ENCODE results near the gene DNAH14. TPM values are rescaled to one million over a fixed set of nuclear protein-coding genes. Genes with fewer than 3 reads are reported as not detected.

DNAH14 gene
- polyA plus RNA-seq, 1 donor from 2014 or later, result 24.9 TPM

DNA sequence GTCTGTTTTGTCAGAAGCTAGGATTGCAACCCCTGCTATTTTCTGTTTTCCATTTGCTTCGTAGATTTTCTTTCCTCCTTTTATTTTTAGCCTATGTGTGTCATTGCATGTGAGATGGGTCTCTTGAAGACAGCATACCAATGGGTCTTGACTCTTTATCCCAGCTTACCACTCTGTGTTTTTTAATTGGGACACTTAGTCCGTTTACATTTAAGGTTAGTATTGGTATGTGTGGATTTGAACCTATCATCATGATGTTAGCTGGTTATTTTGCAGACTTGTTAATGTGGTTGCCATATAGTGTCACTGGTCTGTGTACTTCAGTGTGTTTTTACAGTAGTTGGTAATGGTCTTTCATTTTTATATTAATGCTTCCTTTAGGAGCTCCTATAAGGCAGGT lies 141.5 kb downstream of the DNAH14 start:
- H3K9me3 ChIP-seq (ENCODE audit: low read length), result no peaks in the 10 kb centered on the region
- H3F3A ChIP-seq (ENCODE audit: insufficient read depth, low read length, poor library complexity, severe bottlenecking), result no peaks in the 10 kb centered on the region
- TF ChIP-seq SMC3 (conservative IDR thresholded peaks at IDR 0.05; ENCODE audit: poor library complexity) (no peak), RAD21 (conservative IDR thresholded peaks at IDR 0.05) (no peak), TAF1 (IDR thresholded peaks at IDR 0.05; ENCODE audit: low read depth) (no peak), MXI1 (conservative IDR thresholded peaks at IDR 0.05; ENCODE audit: poor library complexity, severe bottlenecking) (no peak), EZH2 (IDR thresholded peaks at IDR 0.05; ENCODE audit: borderline replicate concordance, insufficient read depth, low read length, poor library complexity, severe bottlenecking) (no peak), EP300 (conservative IDR thresholded peaks at IDR 0.05; ENCODE audit: poor library complexity, severe bottlenecking) (no peak), CTCF (IDR thresholded peaks at IDR 0.05; ENCODE audit: poor library complexity, severe bottlenecking) (no peak), POLR2AphosphoS5 (IDR thresholded peaks at IDR 0.05) (no peak)
- TF ChIP-seq, protein P1, sequence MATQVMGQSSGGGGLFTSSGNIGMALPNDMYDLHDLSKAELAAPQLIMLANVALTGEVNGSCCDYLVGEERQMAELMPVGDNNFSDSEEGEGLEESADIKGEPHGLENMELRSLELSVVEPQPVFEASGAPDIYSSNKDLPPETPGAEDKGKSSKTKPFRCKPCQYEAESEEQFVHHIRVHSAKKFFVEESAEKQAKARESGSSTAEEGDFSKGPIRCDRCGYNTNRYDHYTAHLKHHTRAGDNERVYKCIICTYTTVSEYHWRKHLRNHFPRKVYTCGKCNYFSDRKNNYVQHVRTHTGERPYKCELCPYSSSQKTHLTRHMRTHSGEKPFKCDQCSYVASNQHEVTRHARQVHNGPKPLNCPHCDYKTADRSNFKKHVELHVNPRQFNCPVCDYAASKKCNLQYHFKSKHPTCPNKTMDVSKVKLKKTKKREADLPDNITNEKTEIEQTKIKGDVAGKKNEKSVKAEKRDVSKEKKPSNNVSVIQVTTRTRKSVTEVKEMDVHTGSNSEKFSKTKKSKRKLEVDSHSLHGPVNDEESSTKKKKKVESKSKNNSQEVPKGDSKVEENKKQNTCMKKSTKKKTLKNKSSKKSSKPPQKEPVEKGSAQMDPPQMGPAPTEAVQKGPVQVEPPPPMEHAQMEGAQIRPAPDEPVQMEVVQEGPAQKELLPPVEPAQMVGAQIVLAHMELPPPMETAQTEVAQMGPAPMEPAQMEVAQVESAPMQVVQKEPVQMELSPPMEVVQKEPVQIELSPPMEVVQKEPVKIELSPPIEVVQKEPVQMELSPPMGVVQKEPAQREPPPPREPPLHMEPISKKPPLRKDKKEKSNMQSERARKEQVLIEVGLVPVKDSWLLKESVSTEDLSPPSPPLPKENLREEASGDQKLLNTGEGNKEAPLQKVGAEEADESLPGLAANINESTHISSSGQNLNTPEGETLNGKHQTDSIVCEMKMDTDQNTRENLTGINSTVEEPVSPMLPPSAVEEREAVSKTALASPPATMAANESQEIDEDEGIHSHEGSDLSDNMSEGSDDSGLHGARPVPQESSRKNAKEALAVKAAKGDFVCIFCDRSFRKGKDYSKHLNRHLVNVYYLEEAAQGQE (IDR thresholded peaks at IDR 0.05; ENCODE audit: borderline replicate concordance), result no peak
- H3K27me3 ChIP-seq (ENCODE audit: insufficient read depth, low read depth, low read length), result no peaks in the 10 kb centered on the region
- H3K9me2 ChIP-seq (ENCODE audit: insufficient read depth, low read length), result no peaks in the 10 kb centered on the region
- no peak overlapping the region for H3K9ac ChIP-seq (ENCODE audit: low read length)
- H3K36me3 ChIP-seq (ENCODE audit: insufficient read depth, low read length), result no peaks in the 10 kb centered on the region
- H3K79me2 ChIP-seq (replicated peaks; ENCODE audit: insufficient read depth, low read length), result no peaks in the 10 kb centered on the region
- H4K20me1 ChIP-seq (ENCODE audit: insufficient read depth), result no peaks in the 10 kb centered on the region
- no peak overlapping the region for H3K4me2 ChIP-seq (ENCODE audit: low read length)
- no peak overlapping the region for H3K4me3 ChIP-seq (ENCODE audit: low read length)
- no peak overlapping the region for H3K27ac ChIP-seq (ENCODE audit: low read length)
- no peak overlapping the region for H2AFZ ChIP-seq (ENCODE audit: low read depth, low read length)

- H2AFZ ChIP-seq (ENCODE audit: low read depth, low read length), result no peak overlapping the region
Measured at GRCh38 chr1:225097175-225097574, 167.7 kb downstream of the DNAH14 start.

More at GRCh38 chr1:225097175-225097574, 167.7 kb downstream of the DNAH14 start:
- Histone ChIP-seq H3K9ac (ENCODE audit: low read length) (no peak overlapping the region), H3K27ac (ENCODE audit: low read length) (no peak overlapping the region), H3K36me3 (ENCODE audit: insufficient read depth, low read length) (no peaks in the 10 kb centered on the region), H4K20me1 (ENCODE audit: insufficient read depth) (no peaks in the 10 kb centered on the region), H3K79me2 (replicated peaks; ENCODE audit: insufficient read depth, low read length) (no peaks in the 10 kb centered on the region), H3K4me3 (ENCODE audit: low read length) (no peak overlapping the region), H3K4me2 (ENCODE audit: low read length) (no peak overlapping the region), H3K27me3 (ENCODE audit: insufficient read depth, low read depth, low read length) (no peaks in the 10 kb centered on the region), H3K9me3 (ENCODE audit: low read length) (no peaks in the 10 kb centered on the region), H3F3A (ENCODE audit: insufficient read depth, low read length, poor library complexity, severe bottlenecking) (no peaks in the 10 kb centered on the region), H3K9me2 (ENCODE audit: insufficient read depth, low read length) (no peaks in the 10 kb centered on the region)
- TF ChIP-seq RAD21 (conservative IDR thresholded peaks at IDR 0.05) (no peak), EP300 (conservative IDR thresholded peaks at IDR 0.05; ENCODE audit: poor library complexity, severe bottlenecking) (no peak), MXI1 (conservative IDR thresholded peaks at IDR 0.05; ENCODE audit: poor library complexity, severe bottlenecking) (no peak), TAF1 (IDR thresholded peaks at IDR 0.05; ENCODE audit: low read depth) (no peak), CTCF (IDR thresholded peaks at IDR 0.05; ENCODE audit: poor library complexity, severe bottlenecking) (no peak), SMC3 (conservative IDR thresholded peaks at IDR 0.05; ENCODE audit: poor library complexity) (no peak)
- TF ChIP-seq, protein P1 (IDR thresholded peaks at IDR 0.05; ENCODE audit: borderline replicate concordance), result no peak
